ENCODE measurements around the gene CSTPP1.

DNA sequence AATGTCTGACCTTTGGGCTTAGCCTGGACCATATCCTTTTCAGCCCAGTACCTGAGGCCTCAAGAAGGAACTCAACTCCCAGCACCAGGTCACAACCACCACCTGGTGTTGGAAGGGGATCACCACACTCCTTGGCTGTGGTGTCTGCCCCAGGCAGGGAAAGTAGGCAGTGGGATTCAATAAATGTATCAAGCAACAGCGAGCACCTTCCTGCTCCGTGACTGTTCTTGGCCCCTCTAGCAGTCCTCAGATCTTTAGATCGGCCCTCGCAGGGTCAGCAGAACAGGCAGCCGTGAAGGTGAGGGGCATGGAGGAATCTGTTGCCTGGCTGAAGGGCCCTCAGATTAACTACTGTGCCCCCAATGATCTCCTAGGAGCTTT lies 224.2 kb downstream of the CSTPP1 start:
- TF ChIP-seq, protein P1, sequence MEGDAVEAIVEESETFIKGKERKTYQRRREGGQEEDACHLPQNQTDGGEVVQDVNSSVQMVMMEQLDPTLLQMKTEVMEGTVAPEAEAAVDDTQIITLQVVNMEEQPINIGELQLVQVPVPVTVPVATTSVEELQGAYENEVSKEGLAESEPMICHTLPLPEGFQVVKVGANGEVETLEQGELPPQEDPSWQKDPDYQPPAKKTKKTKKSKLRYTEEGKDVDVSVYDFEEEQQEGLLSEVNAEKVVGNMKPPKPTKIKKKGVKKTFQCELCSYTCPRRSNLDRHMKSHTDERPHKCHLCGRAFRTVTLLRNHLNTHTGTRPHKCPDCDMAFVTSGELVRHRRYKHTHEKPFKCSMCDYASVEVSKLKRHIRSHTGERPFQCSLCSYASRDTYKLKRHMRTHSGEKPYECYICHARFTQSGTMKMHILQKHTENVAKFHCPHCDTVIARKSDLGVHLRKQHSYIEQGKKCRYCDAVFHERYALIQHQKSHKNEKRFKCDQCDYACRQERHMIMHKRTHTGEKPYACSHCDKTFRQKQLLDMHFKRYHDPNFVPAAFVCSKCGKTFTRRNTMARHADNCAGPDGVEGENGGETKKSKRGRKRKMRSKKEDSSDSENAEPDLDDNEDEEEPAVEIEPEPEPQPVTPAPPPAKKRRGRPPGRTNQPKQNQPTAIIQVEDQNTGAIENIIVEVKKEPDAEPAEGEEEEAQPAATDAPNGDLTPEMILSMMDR (optimal IDR thresholded peaks at IDR 0.05 in 1 of 3, IDR thresholded peaks at IDR 0.05 in 1 of 3, conservative IDR thresholded peaks at IDR 0.05 in 1 of 3; ENCODE audit: extremely low read depth in 1 of 3, insufficient read depth in 2 of 3, low read length in 3 of 3) = no peak
- TF ChIP-seq EZH2 (IDR thresholded peaks at IDR 0.05; ENCODE audit: low read length) = no peak
